NCI-H2081 (cell line): Measurements from ENCODE around the gene SLC35F4.
"Not testable (repeated sequence)": the region's sequence is repeated elsewhere in the genome, so short reads cannot be mapped to it uniquely, and the experiment has no call there.

Source experiments
- DNase-seq, 2 experiments: peaks; one replicate each; lab custom pipeline; 2025; lab: John Stamatoyannopoulos, UW

Gene SLC35F4

DNA sequence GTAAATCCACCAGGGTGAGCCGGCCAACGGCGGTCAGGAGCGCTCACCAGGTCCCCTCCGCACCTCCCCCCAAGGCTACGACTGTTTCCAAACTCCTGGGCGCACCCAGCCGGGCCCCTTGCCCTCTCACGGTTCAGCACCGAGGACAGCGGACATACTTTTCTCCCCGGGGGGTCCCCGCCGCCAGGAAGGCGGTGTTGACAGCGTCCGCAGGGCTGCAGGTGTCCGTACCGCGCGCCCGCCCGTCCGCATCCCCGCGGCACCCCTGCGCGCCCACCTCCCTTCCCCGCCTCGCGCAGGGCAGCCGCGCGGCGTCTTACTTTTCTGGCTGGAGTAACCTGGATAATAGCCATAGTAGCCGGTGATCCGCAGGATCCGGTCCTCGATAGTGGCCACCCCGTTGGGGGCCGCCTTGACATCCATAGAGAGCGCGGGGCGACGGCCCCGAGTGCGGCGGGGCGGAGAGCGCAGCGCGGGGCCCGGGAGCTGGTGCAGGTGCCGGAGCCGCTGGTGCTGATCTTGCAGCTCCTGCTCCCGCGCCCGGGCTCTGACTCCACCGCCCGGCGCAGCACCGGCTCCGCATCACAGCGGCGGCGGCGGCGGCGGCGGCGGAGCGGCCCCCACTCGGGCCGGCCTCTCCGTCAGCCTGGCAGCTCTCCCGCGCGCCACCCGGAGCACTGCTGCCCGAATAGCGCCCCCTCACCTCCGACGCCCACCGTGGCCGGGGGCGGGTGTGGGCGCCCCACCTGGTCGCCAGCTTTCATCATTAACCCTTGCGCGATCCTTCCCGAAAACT lies at the start of gene SLC35F4:
SLC35F4 (minus strand) TSS at position 690 of the 796 bp plus-strand sequence.
- DNase-seq: peak; percentile 45 to 58

DNA sequence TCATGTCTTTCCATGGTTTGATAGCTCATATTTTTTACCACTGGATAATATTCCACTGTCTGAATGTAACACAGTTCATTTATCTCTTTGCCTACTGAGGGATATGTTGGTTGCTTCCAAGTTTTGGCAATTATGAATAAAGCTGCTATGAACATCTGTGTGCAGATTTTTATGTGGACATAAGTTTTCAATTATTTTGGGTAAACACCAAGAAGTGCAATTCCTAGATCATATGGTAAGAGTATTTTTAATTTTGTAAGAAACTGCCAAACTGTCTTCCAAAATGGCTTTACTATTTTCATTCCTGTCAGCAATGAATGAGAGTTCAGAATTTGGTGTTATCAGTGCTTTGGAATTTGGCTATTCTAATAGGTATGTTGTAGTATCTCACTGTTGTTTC lies 43.7 kb upstream of the SLC35F4 start:
- DNase-seq: no peak

DNA sequence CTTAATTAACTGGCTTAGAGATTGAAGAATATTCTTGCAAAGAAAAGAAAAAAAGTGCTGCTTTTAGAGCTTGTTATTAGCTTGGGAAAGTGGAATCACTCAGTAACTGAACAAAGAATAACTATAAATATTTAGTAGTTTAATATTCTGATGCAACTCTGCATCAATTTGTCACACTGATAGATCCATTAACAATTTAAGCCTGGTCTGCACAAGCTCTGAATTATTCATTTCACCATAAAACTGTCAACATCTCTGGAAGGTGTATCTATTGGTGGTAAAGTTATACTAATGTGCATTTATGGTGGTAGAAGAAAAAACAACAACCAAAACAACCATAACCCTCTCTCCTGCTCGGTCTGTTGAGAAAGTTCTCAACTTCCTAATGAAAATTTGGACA lies 38.1 kb upstream of the SLC35F4 start:
- DNase-seq: no peak

DNA sequence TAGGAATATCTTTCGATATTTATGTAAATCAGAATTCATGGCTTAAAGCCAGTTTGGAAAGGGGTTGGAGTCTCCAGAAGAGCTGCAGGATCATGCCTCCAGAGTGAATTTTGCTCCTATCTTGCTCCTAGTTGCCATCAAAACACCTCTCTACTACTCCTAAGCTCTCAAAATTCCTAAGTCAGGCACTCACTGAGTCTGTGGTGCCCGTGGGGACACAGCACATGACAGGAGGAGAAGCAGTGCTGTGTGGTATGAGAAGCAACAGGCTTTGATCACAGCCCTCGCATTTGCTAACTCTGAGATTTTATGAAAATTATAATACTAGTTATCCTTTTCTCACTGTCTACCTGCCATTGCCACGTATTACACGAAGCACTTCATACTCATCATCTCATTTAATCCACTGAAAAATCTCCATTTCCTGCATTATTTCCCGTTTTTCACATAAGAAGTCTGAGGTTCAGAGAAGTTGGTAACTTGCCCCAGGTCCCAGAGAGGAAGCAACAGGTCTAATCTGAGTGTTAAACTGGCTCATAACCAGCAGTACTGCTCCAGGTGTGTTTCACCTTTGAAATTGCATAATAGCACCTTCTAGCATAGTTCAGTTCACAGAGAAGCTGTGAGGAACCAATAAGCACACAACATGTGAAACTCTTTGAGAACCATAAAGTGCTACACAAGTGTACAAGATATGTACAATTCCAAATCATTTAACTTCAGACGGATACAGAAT lies 33.1 kb upstream of the SLC35F4 start:
- no peak for DNase-seq

DNA sequence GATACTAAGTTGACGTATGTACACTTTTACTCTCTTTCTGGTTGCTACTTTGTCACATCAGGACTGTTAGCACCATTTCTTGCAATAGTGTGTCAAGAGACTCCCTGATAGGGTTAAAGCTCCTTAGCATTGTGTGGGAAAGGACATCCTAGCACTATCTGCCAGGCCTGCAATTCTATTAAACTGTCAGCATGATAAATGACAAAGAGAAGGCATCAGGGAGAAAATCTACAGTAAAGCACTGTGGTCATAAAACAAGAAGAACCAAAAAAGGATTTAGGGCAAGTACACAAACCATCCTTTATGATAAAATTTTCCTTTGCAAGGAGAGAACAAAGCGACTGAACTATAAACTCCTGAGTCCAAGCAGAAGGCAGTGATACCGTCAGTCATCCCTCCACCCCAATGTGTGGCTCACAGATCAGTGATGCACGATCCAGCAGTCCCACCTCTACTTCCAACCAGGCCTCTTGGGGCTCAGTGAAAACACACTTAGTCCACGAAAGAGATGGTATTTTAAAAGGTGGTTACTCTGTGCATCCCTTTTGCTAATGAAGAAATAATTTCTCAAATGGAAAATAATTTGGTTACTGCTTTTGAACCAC lies 31.4 kb upstream of the SLC35F4 start:
- no peak for DNase-seq

DNA sequence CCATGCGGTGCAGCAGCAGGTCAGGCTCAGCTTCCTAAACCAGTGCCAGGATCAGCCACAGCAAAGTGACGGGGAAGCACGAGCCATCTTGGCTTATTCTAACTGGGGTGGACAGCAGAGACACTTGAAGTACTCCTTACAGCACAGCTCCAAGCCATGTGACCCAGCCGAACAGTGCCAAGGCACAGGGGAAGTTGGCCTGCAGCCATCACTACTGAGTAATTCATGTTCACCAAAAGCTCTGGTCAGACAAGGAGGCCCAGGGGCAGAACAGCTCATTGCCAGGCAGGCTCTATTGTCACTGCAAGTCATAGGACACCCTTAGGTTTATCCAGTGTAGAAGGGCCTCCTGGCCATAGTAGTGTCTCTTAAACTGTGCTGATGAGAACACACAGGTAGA lies 23.4 kb upstream of the SLC35F4 start:
- DNase-seq: peak; percentile 17 to 52

DNA sequence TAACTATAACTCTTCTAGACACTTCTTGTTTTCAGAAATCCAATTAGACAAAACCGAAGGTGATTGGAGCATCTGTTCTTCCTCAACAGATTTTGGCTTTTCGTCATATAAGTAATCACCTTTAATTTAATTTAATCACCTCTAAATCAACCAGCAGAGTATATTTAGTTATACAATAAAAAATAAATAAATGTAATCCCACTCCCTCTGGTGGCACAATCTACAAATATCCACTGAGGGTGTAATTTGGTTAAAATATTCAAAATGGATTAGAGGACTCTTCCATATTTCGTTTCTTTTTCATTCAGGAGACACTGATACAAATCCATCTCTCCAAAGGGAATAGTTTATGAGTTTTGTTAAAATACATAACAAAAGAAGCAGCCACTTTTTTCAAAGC lies 18.3 kb upstream of the SLC35F4 start:
- DNase-seq: peak; percentile 60 to 75

DNA sequence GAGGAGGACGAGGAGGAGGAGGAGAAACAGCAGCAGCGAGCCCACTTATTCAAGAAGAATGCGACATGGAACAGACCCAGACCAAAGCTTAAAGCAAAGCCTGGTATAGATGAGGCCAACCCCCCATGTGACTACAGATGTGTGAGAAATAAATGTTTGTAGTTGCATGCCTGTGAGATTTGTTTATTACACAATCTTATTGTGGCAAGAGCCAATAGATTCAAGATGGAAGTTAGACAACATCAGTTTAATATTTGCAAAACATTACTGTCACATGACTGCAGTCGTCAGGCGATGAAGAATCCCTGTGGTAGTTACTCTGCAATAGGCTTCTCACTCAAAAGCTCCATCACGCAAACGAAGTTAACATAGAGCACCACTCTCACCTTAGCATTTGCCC lies 17.2 kb upstream of the SLC35F4 start:
- DNase-seq: no peak

DNA sequence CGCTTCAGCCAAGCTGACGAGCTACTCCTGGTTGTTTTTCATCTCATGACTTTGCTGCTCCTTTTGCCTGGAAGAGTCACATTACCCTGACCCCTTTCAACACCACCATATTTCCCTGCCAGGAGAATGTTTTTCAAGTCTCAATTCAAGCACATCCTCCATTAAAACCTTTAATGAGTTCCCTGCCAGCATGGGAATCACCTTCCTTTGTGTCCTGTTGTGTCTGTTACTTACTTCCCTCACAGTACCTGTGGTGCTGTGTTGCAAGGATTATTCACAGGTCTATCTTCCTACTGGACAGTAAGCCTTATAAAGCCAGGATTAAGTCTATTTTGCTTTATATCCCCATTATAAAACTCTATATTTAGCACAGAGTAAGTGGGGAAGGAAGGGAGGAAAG lies 13.6 kb upstream of the SLC35F4 start:
- no peak for DNase-seq

DNA sequence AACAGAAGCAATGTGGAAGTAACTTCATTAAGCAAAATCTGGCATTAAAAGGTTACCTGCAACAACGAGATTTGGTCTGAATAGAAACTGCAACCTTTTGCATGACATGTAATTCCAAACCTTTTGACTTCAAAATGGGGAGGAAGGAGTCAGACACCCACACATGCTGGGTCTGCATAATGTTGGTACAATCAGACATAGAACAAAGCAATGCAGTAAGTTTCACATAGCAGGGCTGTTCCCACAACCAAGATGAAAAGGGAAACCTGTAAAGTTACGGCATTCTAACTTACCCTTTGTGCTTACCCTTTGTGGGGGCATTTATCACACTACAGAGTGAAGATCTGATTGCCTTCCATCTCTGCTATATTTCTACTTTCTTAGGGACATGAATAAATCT lies 10.1 kb upstream of the SLC35F4 start:
- no peak for DNase-seq

DNA sequence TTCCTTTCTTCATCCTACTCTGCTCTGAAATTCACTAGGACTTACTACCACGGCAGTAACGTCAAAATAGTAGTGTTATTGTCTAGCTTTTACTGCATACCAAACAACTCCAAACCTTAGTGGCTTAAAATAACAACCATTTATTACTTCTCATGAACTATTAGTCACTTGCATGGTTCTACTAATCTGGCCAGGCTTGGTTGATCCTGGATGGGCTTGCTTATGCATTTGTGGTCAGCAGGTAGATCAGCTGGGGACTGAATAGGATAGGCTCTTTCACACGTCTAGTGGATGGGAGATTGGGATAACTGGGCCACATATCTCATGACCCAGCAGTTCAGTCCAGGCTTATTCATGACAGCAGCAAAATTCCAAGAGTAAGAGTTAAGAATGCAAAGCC lies 9.4 kb upstream of the SLC35F4 start:
- DNase-seq: no peak

DNA sequence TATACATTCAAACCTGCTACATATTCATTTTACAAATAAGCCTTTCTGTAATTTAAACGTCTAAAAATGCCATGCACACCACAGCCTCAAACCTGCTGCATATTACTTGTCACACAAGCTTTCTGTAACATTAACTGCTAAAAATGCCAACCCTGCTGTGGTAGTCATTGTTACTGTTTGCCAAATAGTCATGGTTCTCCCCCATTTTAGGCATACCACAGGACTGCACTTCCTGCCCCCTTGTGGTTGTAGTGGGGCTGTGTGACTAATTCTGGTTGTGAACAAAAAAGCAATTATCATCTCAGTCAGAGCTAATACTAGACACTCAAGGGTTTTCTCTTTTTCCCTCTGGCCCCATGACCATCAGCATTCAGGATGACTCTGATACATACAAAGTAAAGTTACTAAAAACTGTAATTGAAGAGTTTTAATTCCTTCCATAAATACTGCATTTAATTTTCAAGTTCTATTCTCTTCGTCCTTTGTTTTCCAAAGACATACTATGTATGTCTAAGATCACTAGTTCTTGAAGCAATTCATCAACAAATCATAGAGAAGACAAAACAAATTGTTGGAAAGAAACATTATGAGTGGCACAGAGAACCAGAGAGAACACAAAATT lies 5.7 kb upstream of the SLC35F4 start:
- DNase-seq: peak; percentile 35 to 66

DNA sequence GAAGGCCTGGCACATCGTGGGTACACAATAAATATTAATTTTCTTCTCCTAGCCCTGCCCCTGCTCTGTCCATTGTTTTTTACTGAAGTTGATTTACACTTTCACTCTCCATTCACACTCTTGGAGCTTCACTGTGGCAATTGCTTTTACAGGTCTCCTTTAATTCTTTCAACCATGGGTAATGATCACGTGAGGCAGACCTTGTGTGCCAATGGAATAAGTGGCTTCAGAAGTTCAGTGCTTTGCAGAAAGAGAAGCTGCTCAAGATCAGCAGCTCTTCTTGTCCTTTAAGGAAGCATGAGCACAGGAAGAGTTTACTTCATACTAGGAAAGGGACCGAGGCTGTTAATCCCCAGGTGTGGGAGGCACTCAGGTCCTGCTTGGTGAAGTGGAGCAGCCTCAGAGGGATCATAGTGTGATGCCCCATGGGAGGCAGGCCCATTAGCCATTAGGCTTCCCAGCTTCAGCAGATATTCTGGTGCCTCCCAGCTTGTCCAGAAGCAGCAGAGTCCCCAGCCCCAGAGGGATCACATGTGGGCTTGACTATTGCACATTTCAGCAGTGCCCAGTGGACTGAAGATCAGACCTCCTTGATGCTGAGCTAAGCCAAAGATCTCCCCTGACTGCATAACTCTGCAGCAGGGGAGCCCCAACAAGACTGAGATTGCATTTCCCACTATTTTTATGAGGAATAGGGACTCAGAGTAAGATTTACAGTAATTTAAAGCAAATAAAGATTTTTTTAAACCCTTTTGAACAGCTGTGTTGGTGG lies 5.0 kb upstream of the SLC35F4 start:
- no peak for DNase-seq

DNA sequence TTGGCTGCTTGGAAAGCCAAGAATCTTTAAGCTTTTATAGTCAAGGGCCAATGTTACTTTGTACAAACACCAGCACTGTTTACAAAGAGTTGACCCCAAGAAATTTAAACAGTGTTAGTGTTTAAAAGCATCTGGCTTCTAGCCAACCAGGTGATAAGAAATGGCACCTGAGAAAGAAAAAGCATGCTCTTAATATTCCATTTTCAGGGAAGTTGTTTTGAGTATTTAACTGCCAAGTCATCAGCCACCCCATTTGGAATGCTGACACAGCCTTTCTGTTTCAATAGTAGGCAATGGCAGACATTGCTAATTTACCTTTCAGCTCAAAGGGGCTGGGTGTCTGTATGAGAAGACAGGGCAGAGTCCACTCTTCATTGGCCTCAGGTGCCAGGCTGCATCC lies 3.7 kb upstream of the SLC35F4 start:
- DNase-seq: peak in 1 of 2 experiments; percentile 9

DNA sequence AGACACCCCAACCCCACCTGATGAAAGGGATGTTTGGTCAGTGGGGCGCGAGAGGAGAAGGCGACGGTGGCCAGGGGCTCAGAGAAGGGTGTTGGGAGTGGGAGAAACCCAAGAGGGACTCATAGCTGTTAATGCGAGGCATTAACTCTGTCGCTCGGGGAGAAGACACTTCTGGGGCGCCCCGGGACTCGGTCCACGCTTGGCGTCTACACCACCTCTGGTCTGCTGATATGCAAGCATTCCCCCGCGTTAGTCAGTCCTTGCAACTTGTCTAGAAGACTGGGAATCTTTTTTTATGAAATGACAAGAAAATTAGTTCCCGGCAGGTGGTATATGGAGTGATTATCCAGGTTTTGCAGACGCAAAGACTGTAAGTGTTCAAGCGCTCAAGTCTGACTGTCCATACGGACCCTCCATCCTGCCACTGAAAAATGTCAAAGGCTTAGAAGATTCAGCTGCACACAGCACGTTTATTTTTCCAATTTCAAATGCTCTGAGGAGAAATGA lies 360 bp upstream of the SLC35F4 start:
- DNase-seq: no peak

DNA sequence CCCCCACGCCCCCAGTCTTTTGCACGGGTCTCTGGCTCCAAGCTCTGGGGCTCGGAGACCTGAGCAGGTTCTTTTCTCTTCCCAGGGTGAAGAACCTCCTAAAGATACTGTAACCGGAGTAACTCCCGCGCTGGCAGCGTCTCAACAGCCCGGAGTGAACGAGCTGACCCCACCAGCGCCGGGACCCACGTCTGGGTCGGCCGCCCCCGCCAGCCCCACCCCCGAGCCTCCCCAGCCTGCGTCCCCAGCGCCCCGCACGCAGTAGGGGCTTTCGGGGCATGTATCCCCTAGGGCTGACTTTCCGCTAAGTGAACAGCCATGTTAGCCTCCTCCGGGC lies 858 bp downstream of the SLC35F4 start:
- no peak for DNase-seq

DNA sequence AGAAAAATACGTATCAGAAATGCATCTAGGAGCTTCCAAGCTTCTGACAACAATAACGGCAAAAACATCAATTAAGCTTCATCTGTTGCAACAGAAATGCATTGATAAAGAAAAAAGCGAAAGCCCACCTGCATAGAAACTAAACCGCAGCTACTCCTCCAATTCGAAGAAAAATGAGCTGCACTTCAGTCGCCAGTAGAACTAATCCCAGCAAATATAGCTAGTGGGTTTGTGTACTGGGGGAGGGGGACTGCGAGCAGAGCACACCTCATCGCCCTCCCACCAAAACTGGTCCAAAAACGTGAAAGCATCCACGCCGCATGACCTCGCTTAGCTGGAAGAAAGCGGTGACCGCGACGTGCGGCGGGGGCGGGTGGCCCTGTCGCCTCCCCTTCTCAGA lies 1.2 kb downstream of the SLC35F4 start:
- DNase-seq: no peak

DNA sequence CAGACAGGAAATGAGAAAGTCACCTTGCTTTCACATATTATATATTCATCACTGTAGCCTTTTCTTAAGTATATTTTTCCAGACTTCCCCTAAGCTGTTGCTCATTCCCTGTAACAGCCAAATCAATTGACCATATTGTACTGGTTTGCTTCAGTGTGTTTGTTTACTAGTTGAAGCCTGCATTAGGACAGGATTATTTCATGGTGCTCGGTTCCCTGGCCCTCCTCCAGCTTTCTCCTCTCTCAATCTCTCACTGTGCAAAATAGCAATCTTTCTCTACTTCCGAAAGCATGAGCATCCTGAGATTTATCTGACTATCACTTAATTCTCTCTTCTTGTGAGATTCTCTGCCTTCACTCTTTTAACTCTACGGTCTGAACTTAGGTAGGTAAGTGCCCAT lies 2.4 kb downstream of the SLC35F4 start:
- DNase-seq: no peak

DNA sequence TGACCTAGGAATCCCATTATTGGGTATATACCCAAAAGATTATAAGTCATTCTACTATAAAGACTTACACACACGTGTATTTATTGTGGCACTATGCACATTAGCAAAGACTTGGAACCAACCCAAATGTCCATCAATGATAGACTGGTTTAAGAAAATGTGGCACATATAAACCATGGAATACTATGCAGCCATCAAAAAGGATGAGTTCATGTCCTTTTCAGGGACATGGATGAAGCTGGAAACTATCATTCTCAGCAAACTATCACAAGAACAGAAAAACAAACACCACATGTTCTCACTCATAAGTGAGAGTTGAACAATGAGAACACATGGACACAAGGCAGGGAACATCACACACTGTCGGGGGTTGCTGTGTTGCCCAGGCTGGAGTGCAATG lies 10.2 kb downstream of the SLC35F4 start:
- DNase-seq: not testable (repeated sequence)

DNA sequence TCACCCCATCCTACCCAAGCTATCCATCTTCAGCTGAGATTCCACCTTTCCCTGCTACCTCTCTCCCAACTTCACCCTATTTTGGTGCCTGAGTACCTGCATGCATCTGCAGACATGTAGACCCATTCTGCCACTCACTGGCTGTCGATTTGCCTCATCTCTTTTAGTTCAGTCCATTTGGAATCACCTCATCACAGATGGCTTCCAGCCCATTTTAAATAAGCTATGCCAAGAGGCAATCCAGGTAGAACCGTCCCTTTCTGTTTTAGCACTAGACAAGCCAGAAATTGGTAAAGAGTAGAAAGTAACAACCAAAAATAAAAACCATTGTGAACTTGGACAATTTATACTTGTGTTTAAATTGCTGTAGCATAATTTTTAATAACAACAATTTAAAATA lies 11.3 kb downstream of the SLC35F4 start:
- no peak for DNase-seq

DNA sequence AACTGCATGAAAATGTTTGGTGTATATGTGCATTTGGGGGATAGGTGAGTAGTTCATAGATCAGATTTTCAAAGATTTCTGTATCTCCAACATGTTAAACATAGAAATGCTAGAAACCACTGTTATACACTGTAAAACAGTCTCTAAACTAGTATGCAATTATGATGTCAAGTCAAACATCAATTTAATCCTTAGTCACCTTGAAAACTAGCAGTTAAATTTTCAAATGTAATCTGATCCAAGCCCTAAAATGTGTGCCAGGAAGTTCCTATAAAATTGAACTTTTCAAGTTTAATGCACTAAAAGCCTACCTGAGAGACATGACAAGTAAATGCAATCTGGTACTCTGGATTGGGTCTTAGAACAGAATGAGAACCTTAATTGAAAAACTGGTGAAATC lies 14.5 kb downstream of the SLC35F4 start:
- DNase-seq: no peak

DNA sequence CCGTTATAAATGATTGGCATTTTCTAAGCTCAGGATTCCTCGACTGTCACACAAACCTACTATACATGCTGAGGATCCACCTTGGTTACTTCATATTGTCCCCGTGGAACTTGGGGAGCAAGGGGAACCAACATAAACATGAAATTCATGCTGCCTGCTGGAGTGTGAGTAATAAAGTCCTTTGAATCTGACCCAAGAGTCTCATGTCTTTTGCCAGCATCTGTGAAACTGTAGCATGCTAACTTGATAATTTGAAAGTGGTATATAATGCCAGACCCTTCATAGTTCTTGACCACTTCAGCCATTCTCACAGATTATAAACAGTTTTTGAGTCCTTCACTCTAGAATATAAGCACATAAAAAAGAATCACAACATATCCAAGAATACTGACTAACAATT lies 17.1 kb downstream of the SLC35F4 start:
- DNase-seq: no peak
